NCI-H2227 treated with DMSO at 0.1 percent for 48 hours (cell line): Measurements from ENCODE around the gene SLC25A11.

Source experiments
- DNase-seq: peaks from one replicate; lab custom pipeline; 2025; lab: John Stamatoyannopoulos, UW

Gene SLC25A11

GRCh38 chr17:4895121-4895520 is 44.7 kb downstream of the SLC25A11 start:
- no peak for DNase-seq

- DNase-seq: no peak
These were observed 45.9 kb downstream of the SLC25A11 start for GRCh38 chr17:4893721-4894560.

- no peak for DNase-seq
These were observed 46.6 kb downstream of the SLC25A11 start for GRCh38 chr17:4893272-4893671.

GRCh38 chr17:4892499-4893221 is 47.2 kb downstream of the SLC25A11 start:
- DNase-seq: no peak

- DNase-seq: no peak
These were observed 48.1 kb downstream of the SLC25A11 start for GRCh38 chr17:4891411-4892410.

- DNase-seq: no peak
These were observed 52.3 kb downstream of the SLC25A11 start for GRCh38 chr17:4887581-4887980.
